ENCODE results near the gene NAPB. TPM values are rescaled to one million over a fixed set of nuclear protein-coding genes. Genes with fewer than 3 reads are reported as not detected.

NAPB gene
- total and polyA plus RNA-seq, 2 of the 8 experiments (the other 6 are each of a cell fraction or from before 2014, with no cell fraction given), result 6.2 to 12.3 TPM

DNA sequence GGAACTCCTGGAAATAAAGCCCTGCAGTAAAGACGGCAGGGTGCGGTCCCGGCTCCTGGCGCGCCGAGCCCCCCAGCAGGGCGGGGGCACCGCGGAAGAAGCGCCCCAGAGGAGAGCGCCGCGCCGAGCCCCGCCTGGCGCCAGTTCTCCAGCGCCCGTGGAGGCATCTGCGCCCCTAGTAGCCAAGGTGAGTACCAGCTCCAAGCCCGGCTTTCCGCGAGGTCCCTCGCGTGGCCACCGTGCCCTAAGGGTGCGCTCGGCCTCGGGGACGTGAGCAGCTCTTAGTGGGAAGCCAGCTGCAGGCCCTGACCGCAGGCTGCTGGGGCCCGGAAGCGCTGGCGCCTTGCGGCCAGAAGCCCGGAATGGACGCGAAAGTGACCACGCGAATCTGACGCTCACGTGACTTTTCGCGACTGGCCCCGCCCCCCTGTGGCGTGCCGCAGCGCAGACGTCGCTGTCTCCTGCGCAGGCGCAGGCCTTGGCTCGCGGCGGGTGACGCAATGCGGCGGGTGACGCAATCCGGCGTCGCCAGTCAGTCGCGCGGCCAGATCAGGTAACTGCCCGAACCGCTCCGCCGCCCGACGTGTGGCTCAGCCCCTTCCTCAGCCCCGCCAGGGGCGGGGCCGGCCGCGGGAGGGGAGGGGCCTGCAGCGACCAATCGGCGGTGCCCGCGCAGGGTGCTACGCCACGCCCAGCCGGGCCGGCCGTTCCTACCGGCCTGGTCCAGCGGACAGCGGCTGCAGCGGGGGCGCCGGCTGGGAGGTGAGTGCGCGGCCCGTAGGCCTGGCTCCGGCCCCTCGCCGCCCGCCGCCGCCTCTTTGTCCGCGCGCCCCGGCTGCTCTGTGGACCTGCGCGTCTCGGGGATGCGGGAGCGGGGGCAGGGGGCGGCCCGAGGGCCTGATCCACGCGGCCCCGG, 59.6 kb downstream of the NAPB start, which contains the start of gene GZF1 (continued):
- TF ChIP-seq JUN (IDR thresholded peaks at IDR 0.05; ENCODE audit: low read depth, low read length), result peak; percentile 52; the same call in 1 of the 2 replicates
- TF ChIP-seq TCF12 (IDR thresholded peaks at IDR 0.05; ENCODE audit: low read depth, low read length), result no peak
- TF ChIP-seq POU5F1 (IDR thresholded peaks at IDR 0.05; ENCODE audit: low read depth, low read length), result no peak
- peak; percentile 60; the same call in 1 of the 2 replicates for TF ChIP-seq SRF (IDR thresholded peaks at IDR 0.05; ENCODE audit: low read depth, low read length)
- peak; percentile 70 for TF ChIP-seq TBP (IDR thresholded peaks at IDR 0.05; ENCODE audit: low read depth, low read length)
- TF ChIP-seq CHD7 (IDR thresholded peaks at IDR 0.05; ENCODE audit: insufficient replicate concordance, low read length), result no peak
- peak; percentile 97 for TF ChIP-seq JUND (IDR thresholded peaks at IDR 0.05; ENCODE audit: low read length)
- peak; percentile 99 for TF ChIP-seq ATF3 (IDR thresholded peaks at IDR 0.05; ENCODE audit: insufficient read depth, low read depth, low read length)
- no peak for TF ChIP-seq KDM1A (IDR thresholded peaks at IDR 0.05; ENCODE audit: borderline replicate concordance, low read length)
- TF ChIP-seq POLR2A (IDR thresholded peaks at IDR 0.05; ENCODE audit: control extremely low read depth in 1 of 2, low read depth in 2 of 2, low read length in 2 of 2), result peak; percentile 43 to 95
